HG02852 (cell line): ENCODE measurements around the gene ANKK1.

ENCODE experiments used
- ATAC-seq: cut with Tn5 transposase; IDR thresholded peaks from one replicate; pipeline ENCODE4 v1.9.1; 2021; ENCODE audit warnings: mild to moderate bottlenecking, moderate library complexity; ENCODE audit not compliant: unreplicated experiment

Gene ANKK1

DNA sequence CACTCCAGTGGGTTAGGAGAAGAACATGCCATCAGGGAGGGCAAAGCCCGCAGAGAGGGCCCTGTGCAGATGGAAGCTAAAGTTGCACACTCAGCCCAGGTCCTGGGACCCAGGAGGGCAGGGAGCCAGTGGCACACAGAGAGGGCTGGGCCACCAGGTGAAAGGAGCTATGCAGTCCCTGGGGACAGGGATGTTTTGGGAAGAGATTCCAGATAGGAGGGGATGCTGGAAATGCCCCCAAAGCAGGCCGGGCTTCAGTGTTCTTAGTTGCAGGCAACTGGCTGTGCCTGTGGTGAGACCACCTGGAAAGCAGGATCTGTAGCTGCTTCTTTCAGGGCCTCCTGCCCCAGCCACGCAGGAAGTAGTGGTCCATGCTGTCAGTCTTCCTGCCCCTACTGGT is 19.6 kb downstream of the ANKK1 start:
- ATAC-seq, result no peak

DNA sequence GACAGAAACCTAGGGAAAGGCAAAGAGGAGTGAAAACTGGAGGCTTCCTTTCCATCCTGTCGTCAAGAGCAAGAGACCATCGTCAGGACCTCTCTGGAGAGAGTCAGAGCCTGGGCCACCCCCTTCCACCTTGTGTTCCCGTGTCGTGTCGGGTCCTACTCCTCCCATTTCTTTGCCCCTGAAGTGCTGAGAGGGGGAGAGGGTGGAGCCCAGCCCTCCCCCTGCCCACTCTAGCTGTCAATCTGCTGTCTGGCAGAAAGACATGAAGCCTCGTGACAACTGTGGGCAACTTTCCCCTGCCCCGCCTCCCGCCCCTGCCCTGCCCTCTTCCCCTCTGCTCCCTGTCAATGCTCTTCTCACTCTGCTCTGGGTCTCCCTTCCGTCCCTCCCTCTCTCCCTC is 20.6 kb downstream of the ANKK1 start:
- ATAC-seq, result no peak

DNA sequence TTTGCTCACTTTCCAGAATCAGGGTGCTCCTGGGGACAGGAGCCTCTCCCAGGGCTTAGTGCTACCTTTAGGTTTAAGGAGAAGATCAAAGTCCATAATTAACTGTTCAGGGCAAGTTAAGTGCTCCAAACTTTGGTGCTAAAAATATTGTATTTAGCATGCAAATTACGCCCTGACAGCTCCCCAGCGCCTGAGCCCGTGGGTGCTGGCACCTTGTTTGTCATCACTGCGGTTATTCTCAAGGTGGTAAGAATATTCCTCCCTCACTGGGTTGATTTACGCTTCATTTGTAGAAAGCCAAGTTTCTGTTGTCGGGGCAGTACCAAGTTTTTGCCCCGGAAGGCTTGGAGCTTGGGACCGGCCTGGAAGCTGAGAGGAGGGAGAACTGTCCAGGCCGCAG is 21.3 kb downstream of the ANKK1 start:
- no peak for ATAC-seq

DNA sequence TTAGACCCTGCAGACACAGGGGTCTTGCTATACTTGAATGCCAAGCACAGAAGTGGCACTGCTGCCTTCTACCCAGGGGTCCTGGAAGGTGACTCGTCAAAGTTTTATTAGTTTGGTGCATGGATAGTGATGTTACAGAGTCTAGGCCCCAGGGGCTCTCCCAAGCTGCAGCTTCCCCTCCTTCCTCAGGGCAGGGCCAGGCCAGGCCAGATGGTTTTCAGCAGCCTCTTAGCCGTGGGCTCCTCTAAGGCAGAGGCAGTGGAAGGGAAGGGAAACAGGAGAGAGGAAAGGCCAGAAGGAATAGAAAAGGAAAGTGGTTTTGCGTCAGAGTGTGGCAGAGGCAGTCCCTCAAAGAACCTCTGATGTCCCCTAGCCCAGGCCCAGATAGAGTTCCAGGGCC is 21.9 kb downstream of the ANKK1 start:
- no peak for ATAC-seq

GRCh38 chr11:113410414-113411135 is 23.0 kb downstream of the ANKK1 start:
- ATAC-seq, result no peak

- no peak for ATAC-seq
These were observed 24.0 kb downstream of the ANKK1 start for GRCh38 chr11:113411536-113411935.

DNA sequence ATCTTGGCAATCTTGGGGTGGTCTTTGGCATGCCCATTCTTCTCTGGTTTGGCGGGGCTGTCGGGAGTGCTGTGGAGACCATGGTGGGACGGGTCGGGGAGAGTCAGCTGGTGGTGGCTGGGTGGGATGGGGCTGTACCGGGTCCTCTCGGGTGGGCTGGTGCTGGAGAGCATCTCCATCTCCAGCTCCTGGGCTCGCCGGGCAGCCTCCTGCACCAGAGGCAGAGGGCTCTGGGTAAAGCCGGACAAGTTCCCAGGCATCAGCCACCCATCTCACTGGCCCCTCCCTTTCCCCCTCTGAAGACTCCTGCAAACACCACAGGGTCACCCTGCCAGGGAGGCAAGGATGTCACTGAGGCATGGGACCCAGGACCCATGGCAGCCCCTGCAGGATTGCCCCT is 25.1 kb downstream of the ANKK1 start:
- ATAC-seq, result no peak

- no peak for ATAC-seq
These were observed 27.8 kb downstream of the ANKK1 start for GRCh38 chr11:113415343-113415742.

DNA sequence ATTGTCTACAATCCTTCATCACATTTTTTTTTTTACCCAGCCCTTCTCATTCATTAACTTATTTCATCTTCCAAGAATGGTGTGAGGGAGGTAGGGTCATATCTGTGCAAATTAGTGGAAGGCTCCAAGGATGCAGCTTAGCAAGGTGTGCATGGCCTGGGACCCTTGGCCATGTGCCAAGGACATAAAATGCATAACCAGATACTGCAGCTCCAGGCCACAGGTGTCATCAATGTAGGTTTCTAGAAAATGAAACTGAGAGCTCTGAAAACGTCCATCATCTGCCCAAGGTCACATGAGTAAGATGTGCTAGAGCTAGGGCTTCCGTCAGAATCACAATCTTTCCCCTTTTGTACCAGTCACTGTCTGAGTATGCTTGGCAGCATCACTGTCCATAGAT is 29.8 kb downstream of the ANKK1 start:
- ATAC-seq, result no peak

DNA sequence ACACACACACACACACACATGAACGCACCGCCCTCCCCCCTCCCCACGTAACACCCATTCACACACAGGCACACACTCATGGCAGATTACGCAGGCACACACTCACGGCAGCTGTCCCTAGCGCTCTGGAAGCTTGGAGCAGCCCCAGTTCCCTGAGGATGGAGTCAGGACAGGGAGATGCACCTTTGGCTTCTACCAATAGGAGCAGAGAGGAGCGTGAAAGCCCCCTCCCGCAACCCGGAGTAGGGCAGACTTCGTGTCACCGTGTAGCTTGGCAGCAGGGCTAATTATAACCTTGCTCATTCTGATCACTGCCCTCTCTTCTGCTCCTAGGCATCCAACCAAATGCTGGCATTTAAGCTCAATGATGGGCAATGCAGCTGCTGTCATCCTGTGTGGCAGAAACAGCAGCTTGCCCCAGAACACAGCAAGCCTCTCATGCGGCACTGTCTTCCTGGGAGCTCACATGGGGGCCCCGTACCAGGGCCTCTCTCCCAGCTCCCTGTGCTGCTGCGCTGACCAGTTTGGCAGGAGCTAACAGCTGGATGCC is 31.9 kb downstream of the ANKK1 start:
- no peak for ATAC-seq

- ATAC-seq, result no peak
These were observed 33.2 kb downstream of the ANKK1 start for GRCh38 chr11:113420808-113421207.

GRCh38 chr11:113426686-113427085 is 39.1 kb downstream of the ANKK1 start:
- ATAC-seq, result no peak

GRCh38 chr11:113431746-113432145 is 44.2 kb downstream of the ANKK1 start:
- ATAC-seq, result no peak

- no peak for ATAC-seq
These were observed 47.8 kb downstream of the ANKK1 start for GRCh38 chr11:113435190-113435968.

DNA sequence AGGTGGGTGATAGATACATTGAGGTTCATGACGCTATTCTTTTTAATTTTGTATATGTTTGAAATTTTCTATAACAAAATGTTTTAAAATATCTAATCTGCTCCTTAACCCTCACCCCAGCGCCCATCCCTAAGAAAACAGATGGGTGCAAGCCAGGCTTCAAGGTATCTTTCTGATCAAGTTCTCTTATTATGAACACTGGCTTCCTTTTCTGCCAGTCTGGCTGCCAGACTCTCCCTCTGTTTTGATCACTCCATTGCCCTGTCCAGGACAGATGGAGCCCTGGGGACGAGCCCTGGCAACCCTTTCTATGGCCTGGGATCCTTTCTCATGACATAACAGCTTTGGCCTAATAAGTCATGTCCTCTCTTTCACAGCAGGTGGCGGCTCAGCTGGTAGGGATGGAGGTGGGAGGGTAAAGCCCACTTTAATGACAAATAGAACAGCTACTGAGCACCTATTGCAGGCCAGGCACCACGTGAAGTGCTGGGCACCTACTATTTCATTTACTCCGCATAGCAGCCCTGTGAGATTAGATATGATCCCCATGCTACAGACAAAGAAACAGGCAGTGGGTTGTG is 49.2 kb downstream of the ANKK1 start:
- no peak for ATAC-seq

- ATAC-seq, result no peak
These were observed 53.2 kb downstream of the ANKK1 start for GRCh38 chr11:113440816-113441215.

DNA sequence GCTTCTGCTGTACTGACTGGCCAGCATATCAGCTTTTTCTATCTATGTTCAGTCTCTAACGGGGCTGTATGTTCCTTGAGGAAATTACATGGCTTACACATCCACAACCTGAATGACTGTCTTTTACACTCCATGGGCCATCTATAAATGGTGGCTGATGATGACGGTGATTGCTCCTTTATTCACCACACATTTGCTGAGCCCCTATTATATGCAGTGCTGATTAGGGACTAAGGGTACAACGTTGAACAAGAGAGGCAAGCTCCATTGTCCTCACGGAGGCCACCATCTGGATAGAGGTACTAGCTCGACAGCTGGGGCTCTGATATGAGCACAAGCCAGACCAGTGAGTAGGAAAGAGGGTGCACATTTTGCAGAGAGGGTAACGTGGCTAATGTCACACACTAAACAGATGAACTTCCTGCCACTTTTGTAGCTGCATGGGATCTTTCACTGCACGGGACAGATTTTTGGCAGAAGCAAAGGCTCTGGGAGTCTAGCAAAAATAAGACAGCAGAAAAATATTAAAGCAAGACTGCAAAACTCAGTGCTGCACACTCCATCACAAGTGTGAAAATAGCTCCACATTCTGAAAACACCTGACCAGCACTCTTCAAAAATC is 57.0 kb downstream of the ANKK1 start:
- no peak for ATAC-seq

DNA sequence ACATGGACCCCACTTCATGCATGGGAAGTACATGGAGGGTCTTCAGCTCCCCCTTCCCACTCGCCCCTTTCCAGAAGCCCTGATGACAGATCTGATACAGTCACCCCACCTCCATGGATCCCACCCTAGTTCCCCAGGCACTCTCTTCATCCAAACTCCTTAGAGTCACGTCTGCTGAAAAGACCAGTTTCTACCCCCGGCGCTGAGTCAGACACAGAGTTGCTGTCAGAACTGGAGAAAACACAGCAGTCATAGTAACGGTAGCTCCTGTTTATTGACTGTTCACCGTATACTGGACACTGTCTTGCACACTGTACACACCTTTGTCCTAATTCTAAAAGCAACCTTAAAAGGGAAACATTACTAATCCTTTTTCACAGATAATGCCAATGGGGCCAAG is 58.5 kb downstream of the ANKK1 start:
- peak; percentile 85 for ATAC-seq

DNA sequence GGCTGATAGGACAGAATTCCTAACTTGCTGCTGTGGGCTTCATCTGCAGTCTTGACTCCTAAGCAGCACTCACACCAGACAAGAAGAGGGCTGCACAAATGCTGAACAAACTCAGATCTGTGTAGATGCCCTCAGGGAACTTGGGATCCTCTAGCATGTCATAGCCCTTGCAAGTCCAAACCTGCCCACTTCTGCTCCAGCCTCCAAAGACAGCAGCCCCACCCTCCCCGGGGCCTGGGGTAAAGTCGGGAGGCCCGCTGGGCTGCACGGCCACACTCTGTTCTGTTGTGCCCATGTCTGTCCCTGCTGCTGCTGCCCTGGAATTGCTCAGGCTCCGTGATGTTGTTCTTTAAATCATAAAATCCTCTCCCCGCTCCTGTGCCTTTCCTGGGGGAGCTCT is 59.4 kb downstream of the ANKK1 start:
- ATAC-seq, result no peak

DNA sequence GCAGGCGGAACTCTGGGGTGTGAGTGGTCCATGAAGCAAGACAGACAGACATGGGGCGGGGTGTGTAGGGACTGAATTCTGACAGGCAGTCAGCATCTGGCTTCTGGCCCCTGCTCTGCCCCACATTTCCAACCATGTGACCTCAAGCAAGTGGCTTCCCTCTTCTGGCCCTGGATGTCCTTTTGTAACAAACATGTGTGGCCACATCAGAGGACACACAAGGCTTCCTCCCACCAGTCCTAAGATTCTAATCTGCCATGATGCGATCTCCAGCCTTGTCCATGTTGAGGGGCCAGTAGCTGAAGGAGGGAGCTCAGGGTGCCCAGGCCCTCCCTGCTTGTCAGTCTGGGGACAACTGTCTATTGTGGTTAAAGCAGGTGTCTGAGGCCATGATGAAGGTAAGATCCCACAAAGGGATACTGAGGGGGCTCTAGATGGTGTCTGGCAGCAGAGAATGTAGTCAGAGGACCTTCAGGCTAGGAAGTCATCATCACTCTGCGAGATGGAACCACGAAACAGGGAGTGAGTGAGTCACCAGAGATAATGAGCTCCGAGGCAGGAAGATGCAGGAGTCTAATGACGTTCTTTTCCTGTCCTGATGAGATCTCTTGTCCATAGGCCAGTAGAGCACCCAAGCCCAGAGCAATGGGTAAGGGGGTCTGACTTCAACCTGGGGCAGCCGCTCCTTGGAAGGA is 60.2 kb downstream of the ANKK1 start:
- ATAC-seq, result no peak

- ATAC-seq, result no peak
These were observed 60.7 kb downstream of the ANKK1 start for GRCh38 chr11:113448316-113448677.
